NCI-H187 treated with DMSO at 0.1 percent for 48 hours (cell line): ENCODE data around the gene APMAP.
"Not testable (repeated sequence)": the region's sequence is repeated elsewhere in the genome, so short reads cannot be mapped to it uniquely, and the experiment has no call there.

Source experiments
- DNase-seq: peaks from one replicate; lab custom pipeline; 2025; lab: John Stamatoyannopoulos, UW

Gene APMAP

GRCh38 chr20:24930724-24931688 is 61.5 kb downstream of the APMAP start:
- DNase-seq, result not testable (repeated sequence)

- DNase-seq, result not testable (repeated sequence)
Observed at GRCh38 chr20:24929867-24930723, 62.5 kb downstream of the APMAP start.

- not testable (repeated sequence) for DNase-seq
Observed at GRCh38 chr20:24929259-24929658, 63.3 kb downstream of the APMAP start.

- not testable (repeated sequence) for DNase-seq
Observed at GRCh38 chr20:24920706-24921105, 71.8 kb downstream of the APMAP start.

- DNase-seq, result not testable (repeated sequence)
Observed at GRCh38 chr20:24919665-24920064, 72.9 kb downstream of the APMAP start.

DNA sequence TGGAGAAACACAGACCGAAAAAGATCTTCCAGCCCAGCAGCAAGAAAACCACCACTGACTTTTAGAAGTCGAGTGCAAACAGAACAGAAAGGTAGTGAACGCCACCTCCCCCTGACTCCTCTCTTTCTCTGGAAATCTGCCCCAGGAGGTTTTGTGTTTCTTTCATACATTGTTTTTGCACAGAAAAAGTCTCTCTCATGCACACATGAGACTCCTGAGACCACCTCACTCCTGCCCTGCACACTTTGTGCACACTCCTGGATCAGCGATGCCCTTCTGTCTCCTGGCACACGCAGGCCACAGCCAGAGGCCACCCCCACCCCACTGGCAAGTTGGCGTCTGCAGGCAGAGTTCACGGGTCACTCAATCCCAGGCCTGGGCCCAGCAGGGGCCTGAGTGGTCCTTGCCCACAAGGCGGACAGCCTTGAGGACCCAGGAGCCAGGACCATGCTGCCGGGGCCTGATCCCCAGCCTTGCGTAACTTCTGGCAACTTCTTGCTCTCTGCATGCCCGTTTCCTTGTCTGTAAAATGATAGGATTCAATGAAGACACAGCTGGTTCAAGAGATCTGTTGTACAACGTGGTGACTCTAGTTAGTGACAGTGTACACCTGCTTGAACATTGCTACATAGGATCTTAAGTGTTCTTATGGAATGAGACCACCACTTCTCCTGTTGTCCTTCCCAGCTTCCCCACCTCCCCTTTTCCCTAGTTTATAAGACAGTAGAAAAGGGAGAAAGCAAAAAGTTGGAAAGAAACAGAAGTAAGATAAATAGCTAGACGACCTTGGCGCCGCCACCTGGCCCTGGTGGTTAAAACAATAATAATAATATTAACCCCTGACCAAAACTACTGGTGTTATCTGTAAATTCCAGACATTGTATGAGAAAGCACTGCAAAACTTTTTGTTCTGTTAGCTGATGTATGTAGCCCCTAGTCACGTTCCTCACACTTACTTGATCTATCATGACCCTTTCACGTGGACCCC is 73.7 kb downstream of the APMAP start:
- DNase-seq, result no peak

DNA sequence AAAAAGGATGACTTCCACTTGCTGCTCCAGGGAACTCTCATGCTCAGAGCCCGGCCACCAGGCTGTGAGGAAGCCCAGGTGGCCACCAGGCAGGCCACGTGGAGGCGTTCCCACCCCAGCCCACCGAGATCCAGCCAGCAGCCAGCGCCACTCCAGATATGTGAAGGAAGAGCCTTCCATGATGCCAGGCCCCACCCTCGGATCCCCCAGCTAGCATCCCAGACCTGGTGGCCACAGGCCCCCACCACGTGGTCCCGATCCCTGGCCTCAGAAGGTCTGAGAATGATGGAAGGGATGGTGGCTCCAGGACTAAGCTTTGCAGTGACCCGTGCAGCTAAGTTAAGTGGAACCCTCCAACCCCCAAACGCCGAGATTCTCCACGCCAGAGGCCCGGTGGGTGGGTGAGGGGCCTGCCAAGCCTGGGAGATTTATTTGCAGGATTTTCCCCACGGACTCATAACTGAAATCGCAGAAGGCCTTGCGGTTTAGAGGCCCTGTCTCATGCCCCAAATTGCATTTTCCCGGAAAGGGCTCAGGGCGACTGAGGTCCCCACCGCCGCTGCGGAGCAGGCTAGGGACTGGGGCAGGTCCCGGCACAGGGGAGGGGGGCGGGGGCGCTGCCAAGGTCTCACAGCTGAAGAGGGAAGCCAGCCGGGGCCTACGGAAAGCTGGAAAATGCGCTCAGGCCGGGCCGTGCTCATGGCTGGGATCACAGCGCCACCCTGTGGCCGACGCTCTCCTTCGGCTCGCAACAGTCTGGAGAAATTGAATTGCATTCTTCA is 74.6 kb downstream of the APMAP start:
- no peak for DNase-seq

DNA sequence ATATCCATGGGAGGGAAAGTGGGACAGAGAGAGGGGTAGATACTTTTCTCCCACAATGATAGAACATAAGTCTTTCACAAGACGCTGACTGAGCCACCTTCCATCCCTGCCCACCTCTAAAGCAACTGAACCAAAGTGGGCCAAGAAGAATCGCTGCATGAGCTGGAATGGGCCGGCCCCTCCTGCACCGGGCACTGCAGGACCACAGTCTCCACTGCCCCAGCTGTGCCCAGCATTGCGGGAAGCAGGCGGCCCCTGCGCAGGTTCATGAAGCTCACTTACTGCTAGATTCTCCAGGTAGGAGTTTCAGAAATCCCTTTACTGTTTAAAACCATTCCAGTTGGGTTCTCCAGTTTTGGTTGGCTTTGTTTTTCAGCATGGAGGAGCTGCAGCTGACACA is 75.5 kb downstream of the APMAP start:
- no peak for DNase-seq

DNA sequence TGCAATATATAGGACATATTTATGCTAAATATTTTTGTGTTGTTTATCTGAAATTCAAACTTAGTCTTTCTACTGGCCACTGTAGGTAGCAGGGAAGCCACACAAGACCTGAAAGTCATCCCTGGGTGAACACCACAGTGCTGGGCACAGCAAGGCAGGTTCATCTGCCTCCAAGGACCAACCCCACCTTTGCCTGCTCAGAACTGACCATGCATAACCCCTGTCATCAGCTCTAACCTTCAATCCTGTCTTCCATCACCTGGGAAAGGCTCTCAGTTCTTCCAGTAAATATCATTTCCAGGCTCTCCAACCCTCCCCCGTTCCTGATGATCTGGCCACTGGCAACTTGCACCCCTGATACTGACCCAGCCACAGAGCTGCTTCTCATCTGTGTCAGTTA is 76.1 kb downstream of the APMAP start:
- DNase-seq, result no peak

DNA sequence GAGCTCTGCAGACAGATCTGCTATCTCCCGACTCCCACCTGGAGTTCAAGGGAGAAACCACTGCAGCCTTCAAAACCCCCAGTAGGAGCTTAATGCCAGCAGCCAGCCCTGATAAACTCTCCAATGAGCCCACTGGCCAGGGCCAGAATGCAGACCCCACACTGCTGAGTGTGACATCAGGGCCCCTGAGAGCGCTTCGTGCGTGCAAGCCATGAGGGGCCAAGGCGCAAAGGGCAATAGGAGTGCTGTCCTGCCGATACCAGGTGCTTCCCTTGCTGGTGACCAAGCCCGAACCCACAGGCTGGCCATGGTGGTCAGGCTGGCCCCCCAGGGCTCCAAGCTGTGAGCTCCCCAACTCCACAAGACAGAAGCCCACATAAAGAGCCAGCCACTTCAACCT is 76.7 kb downstream of the APMAP start:
- no peak for DNase-seq

DNA sequence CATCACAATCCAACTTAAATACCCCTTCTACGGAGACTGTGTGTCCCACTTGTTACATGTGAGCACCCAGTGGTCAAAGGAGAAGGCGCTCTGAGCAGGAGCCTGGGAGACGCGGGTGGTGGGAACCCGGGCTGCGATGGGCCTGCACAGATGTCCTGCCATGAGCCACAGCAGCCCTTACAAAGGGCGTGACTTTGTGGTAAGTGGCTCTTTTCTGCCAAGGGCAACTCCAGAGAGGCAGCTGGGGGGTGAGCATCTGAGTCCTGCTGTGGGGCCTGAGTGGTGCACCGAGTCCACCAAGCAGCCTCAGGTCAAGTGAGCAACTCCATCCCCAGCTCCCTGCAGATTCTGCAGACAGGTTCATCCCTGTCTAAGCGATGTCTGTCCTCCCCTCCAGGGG is 77.1 kb downstream of the APMAP start:
- DNase-seq, result no peak

DNA sequence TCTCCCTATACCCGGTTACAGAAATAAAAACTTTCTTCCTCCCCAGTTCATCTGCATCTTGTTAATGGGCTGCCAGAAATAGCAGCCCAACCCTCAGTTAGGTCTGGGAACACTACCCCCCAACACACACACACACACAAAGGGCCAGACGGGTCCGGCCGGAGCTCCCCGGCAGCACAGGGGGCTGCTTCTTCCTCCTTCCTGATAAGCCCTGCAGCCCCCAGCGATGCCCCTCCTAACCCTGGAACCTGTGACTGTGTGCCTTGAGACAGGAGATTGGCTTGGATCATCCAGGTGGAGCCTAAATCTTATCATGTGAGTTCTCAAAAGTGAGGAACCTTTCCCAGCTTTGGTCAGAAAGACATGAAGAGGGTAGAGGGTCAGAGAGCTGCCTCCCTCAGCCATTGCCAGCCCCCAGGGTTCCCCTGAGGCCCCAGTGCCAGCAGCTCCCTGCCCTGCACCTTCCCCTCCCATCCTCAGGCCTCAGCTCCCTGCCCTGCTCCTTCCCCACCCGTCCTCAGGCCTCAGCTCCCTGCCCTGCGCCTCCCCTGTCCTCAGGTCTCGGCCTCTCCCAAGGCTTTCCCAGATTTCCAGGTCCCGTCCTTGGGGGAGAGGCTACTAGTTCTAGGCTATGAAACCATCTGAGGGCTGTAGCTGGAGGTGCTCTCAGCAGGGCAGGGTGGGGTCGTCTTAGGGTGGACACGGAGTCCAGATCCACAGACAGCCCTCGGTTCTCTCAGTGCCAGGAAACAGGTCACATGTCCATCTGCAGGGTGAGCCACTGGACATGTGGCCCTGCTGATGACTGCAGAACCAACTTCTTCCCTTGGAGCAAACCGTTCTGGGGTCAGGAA is 77.9 kb downstream of the APMAP start:
- DNase-seq, result no peak

DNA sequence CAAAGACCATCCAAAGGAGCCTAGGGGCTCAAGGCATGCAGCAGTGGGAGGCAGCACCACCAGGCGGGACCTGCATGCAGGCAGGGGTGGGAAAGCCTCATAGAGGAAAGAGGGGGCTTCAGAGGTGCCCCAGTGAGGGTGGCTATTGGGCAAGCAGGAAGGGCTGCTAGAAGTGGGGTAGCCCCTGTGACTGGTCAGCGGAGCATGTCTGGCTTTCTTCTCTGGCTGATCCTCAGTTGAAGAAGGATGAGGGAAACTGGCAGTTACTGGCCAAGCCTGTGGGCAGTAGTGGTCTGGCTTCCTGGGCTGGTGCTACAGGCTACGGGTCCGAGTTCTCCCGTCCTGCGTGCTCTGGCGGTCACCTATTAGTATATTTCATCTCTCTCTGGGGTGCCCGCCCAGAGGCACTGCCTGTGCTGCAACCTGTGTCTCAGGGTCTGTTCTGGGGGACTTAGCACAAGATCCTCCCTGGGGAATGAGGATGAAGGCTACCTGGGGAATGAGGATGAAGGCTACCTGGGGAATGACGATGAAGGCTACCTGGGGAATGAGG is 79.4 kb downstream of the APMAP start:
- DNase-seq, result no peak
